H1 (cell line): ENCODE measurements around the gene STT3B. TPM values are rescaled to one million over a fixed set of nuclear protein-coding genes. Genes with fewer than 3 reads are reported as not detected.

Experiments used
- RAD21 ChIP-seq, 2 experiments: IDR thresholded peaks in 1 of 2; conservative IDR thresholded peaks in 1 of 2; 2 replicates each; pipeline ENCODE4 v1.6.1; 2011; ENCODE audit warnings: low read depth in 2 of 2, low read length in 2 of 2, improper control_type of control experiment in 1 of 2, inconsistent platforms in 1 of 2, mild to moderate bottlenecking in 1 of 2, moderate library complexity in 1 of 2
- polyA plus RNA-seq, 7 experiments: library from polyadenylated mRNA; depleted of rRNA in 3 of 7; stranded (reverse) in 5 of 7; unstranded in 2 of 7; fragments of >200 nt in 5 of 7; fragments of 200-250 nt in 2 of 7; gene quantifications; 1 replicate in 5 of 7; 2 replicates in 1 of 7; 4 replicates in 1 of 7; pipeline versions ENCODE4 v1.2.1 to v1.2.3, GENCODE V29; 2011 to 2013; ENCODE audit warnings: missing spikeins in 2 of 7, mixed read lengths in 2 of 7
- total RNA-seq: library from RNA; stranded (reverse); fragmentation: NEBNext Ultra II Directional; extraction: Animal tissue kit (Norgen Biotek cat#: 25700); gene quantifications from 2 replicates; pipeline ENCODE4 v1.2.1, GENCODE V29; 2021

Gene STT3B
- total and polyA plus RNA-seq, 2 of the 8 experiments (the other 6 are each of a cell fraction or from before 2014, with no cell fraction given), result 43.5 to 134 TPM

- TF ChIP-seq RAD21 (IDR thresholded peaks at IDR 0.05 in 1 of 2, conservative IDR thresholded peaks at IDR 0.05 in 1 of 2; ENCODE audit: low read depth in 2 of 2, low read length in 2 of 2), result no peak
Measured at GRCh38 chr3:31568649-31569048, 35.9 kb downstream of the STT3B start (continued).
